ENCODE results near the gene RNF115.
"Not testable (repeated sequence)": the region's sequence is repeated elsewhere in the genome, so short reads cannot be mapped to it uniquely, and the experiment has no call there.

RNF115 gene

GRCh38 chr1:145845514-145846161 lies 21.7 kb upstream of the RNF115 start, which contains the start of gene NUDT17:
NUDT17 (plus strand) TSS chr1:145845630; CDS start chr1:145845641, 11 bp downstream.
- DNase-seq (ENCODE audit: insufficient read length, low spot score): peak; percentile 96
- peak; percentile 89 for TF ChIP-seq CTCF (IDR thresholded peaks at IDR 0.05; ENCODE audit: insufficient read depth, missing control alignments)
- no peak for FAIRE-seq

- no peak for FAIRE-seq
- TF ChIP-seq CTCF (IDR thresholded peaks at IDR 0.05; ENCODE audit: insufficient read depth, missing control alignments): no peak
- no peak for DNase-seq (ENCODE audit: insufficient read length, low spot score)
Observed at GRCh38 chr1:145845144-145845513, 21.2 kb upstream of the RNF115 start.

- FAIRE-seq (no peak), DNase-seq (ENCODE audit: insufficient read length, low spot score) (no peak)
- TF ChIP-seq CTCF (IDR thresholded peaks at IDR 0.05; ENCODE audit: insufficient read depth, missing control alignments): no peak
Observed at GRCh38 chr1:145843031-145843430, 19.1 kb upstream of the RNF115 start.

- no peak for TF ChIP-seq CTCF (IDR thresholded peaks at IDR 0.05; ENCODE audit: insufficient read depth, missing control alignments)
- no peak for FAIRE-seq
- no peak for DNase-seq (ENCODE audit: insufficient read length, low spot score)
Observed at GRCh38 chr1:145837656-145838055, 13.8 kb upstream of the RNF115 start.

- FAIRE-seq: not testable (repeated sequence)
Observed at GRCh38 chr1:145830810-145831209, 6.9 kb upstream of the RNF115 start.

GRCh38 chr1:145828367-145829026 lies 4.6 kb upstream of the RNF115 start:
- DNase-seq (ENCODE audit: insufficient read length, low spot score): no peak
- peak; percentile 72 for FAIRE-seq
- TF ChIP-seq CTCF (IDR thresholded peaks at IDR 0.05; ENCODE audit: insufficient read depth, missing control alignments): no peak

More at GRCh38 chr1:145830810-145831209, 6.9 kb upstream of the RNF115 start:
- DNase-seq (ENCODE audit: insufficient read length, low spot score): not testable (repeated sequence)

GRCh38 chr1:145827966-145828365 lies 4.1 kb upstream of the RNF115 start:
- FAIRE-seq (peak; percentile 94), DNase-seq (ENCODE audit: insufficient read length, low spot score) (no peak)
- no peak for TF ChIP-seq CTCF (IDR thresholded peaks at IDR 0.05; ENCODE audit: insufficient read depth, missing control alignments)
